Measurements from ENCODE around the gene LRRC4B. TPM values are rescaled to one million over a fixed set of nuclear protein-coding genes. Genes with fewer than 3 reads are reported as not detected.

LRRC4B gene
- total and polyA plus RNA-seq, 2 of the 13 experiments (the other 11 are each of a cell fraction or from before 2014, with no cell fraction given), result not detected

DNA sequence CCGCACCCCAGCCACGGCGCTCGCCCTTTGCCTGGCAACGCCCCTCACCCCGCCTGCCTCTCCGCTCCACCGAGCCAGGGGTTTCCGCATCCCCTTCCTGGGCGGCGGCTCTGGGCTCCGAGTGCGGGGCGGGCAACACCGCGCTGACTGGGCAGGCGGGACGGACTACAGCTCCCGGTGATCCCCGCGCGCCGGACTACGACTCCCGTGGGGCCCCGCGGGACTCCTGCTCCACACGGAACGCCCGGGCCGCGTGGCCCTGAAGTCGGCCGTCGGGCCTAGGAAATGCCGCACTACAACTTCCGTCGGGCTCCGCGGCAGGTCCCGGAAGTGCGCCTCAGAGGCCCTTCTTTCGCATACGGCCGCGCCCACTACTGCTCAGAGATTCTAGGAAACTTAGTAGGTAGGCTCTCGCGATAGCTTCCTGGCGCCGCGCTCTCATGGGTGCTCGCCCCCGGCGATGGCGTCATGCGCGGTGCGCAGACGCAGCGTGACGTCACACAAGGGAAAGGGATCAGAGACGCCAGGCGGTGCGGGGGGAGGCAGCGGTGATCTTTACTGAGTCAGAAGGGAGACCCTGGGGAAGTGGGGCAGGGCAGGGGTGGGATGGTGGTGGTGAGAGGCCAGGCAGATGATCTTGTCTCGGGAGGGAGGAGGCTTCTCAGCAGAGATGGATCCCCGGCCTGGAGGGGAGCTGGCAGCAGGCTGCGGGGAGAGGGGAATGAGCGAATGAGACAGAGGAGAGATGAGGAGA is 57.0 kb downstream of the LRRC4B start, which contains the start of gene JOSD2 (continued):
- peak; percentile 75 for TF ChIP-seq SPEN (CRISPR knock-in tag; IDR thresholded peaks at IDR 0.05; ENCODE audit: low read depth)
- TF ChIP-seq, protein P1, sequence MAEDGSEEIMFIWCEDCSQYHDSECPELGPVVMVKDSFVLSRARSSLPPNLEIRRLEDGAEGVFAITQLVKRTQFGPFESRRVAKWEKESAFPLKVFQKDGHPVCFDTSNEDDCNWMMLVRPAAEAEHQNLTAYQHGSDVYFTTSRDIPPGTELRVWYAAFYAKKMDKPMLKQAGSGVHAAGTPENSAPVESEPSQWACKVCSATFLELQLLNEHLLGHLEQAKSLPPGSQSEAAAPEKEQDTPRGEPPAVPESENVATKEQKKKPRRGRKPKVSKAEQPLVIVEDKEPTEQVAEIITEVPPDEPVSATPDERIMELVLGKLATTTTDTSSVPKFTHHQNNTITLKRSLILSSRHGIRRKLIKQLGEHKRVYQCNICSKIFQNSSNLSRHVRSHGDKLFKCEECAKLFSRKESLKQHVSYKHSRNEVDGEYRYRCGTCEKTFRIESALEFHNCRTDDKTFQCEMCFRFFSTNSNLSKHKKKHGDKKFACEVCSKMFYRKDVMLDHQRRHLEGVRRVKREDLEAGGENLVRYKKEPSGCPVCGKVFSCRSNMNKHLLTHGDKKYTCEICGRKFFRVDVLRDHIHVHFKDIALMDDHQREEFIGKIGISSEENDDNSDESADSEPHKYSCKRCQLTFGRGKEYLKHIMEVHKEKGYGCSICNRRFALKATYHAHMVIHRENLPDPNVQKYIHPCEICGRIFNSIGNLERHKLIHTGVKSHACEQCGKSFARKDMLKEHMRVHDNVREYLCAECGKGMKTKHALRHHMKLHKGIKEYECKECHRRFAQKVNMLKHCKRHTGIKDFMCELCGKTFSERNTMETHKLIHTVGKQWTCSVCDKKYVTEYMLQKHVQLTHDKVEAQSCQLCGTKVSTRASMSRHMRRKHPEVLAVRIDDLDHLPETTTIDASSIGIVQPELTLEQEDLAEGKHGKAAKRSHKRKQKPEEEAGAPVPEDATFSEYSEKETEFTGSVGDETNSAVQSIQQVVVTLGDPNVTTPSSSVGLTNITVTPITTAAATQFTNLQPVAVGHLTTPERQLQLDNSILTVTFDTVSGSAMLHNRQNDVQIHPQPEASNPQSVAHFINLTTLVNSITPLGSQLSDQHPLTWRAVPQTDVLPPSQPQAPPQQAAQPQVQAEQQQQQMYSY (CRISPR knock-in tag; IDR thresholded peaks at IDR 0.05), result no peak
- TF ChIP-seq, protein P2, sequence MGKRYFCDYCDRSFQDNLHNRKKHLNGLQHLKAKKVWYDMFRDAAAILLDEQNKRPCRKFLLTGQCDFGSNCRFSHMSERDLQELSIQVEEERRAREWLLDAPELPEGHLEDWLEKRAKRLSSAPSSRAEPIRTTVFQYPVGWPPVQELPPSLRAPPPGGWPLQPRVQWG (CRISPR knock-in tag; IDR thresholded peaks at IDR 0.05; ENCODE audit: borderline replicate concordance, low read depth), result no peak
- TF ChIP-seq, protein P3, sequence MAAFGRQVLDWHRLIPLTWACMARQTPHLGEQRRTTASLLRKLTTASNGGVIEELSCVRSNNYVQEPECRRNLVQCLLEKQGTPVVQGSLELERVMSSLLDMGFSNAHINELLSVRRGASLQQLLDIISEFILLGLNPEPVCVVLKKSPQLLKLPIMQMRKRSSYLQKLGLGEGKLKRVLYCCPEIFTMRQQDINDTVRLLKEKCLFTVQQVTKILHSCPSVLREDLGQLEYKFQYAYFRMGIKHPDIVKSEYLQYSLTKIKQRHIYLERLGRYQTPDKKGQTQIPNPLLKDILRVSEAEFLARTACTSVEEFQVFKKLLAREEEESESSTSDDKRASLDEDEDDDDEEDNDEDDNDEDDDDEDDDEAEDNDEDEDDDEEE (CRISPR knock-in tag; IDR thresholded peaks at IDR 0.05), result 0 out of 2 replicates have a peak, but pooled peaks have one; percentile 44
- TF ChIP-seq, protein P4, sequence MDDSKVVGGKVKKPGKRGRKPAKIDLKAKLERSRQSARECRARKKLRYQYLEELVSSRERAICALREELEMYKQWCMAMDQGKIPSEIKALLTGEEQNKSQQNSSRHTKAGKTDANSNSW (CRISPR knock-in tag; IDR thresholded peaks at IDR 0.05; ENCODE audit: borderline replicate concordance), result no peak
- TF ChIP-seq, protein P5, sequence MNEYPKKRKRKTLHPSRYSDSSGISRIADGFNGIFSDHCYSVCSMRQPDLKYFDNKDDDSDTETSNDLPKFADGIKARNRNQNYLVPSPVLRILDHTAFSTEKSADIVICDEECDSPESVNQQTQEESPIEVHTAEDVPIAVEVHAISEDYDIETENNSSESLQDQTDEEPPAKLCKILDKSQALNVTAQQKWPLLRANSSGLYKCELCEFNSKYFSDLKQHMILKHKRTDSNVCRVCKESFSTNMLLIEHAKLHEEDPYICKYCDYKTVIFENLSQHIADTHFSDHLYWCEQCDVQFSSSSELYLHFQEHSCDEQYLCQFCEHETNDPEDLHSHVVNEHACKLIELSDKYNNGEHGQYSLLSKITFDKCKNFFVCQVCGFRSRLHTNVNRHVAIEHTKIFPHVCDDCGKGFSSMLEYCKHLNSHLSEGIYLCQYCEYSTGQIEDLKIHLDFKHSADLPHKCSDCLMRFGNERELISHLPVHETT (CRISPR knock-in tag; conservative IDR thresholded peaks at IDR 0.05), result no peak
- no peak for TF ChIP-seq ZNF780A (CRISPR knock-in tag; IDR thresholded peaks at IDR 0.05)
- TF ChIP-seq, protein P6, sequence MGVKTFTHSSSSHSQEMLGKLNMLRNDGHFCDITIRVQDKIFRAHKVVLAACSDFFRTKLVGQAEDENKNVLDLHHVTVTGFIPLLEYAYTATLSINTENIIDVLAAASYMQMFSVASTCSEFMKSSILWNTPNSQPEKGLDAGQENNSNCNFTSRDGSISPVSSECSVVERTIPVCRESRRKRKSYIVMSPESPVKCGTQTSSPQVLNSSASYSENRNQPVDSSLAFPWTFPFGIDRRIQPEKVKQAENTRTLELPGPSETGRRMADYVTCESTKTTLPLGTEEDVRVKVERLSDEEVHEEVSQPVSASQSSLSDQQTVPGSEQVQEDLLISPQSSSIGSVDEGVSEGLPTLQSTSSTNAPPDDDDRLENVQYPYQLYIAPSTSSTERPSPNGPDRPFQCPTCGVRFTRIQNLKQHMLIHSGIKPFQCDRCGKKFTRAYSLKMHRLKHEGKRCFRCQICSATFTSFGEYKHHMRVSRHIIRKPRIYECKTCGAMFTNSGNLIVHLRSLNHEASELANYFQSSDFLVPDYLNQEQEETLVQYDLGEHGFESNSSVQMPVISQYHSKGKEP (CRISPR knock-in tag; IDR thresholded peaks at IDR 0.05), result no peak
- no peak for TF ChIP-seq ZNF773 (CRISPR knock-in tag; IDR thresholded peaks at IDR 0.05; ENCODE audit: borderline replicate concordance)
- TF ChIP-seq PHF20 (CRISPR knock-in tag; IDR thresholded peaks at IDR 0.05), result peak; percentile 52
- peak; percentile 68 for TF ChIP-seq SUZ12 (IDR thresholded peaks at IDR 0.05; ENCODE audit: low read depth, low read length)
- TF ChIP-seq MEIS1 (CRISPR knock-in tag; IDR thresholded peaks at IDR 0.05; ENCODE audit: borderline replicate concordance), result no peak
- TF ChIP-seq, protein P7, sequence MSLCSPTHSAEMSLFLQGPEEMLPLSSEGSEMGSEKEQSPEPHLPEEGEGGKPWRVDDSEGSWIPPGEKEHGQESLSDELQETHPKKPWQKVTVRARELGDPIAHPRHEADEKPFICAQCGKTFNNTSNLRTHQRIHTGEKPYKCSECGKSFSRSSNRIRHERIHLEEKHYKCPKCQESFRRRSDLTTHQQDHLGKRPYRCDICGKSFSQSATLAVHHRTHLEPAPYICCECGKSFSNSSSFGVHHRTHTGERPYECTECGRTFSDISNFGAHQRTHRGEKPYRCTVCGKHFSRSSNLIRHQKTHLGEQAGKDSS (CRISPR knock-in tag; IDR thresholded peaks at IDR 0.05; ENCODE audit: borderline replicate concordance, low read depth), result no peak
- TF ChIP-seq CHD4 (IDR thresholded peaks at IDR 0.05; ENCODE audit: borderline replicate concordance, low read length), result no peak
- TF ChIP-seq ZFYVE20 (CRISPR knock-in tag; IDR thresholded peaks at IDR 0.05; ENCODE audit: borderline replicate concordance, low read depth), result no peak
- no peak for TF ChIP-seq ZNF468 (CRISPR knock-in tag; IDR thresholded peaks at IDR 0.05)
- TF ChIP-seq GPN1 (CRISPR knock-in tag; IDR thresholded peaks at IDR 0.05; ENCODE audit: borderline replicate concordance), result no peak
- TF ChIP-seq, protein P8, sequence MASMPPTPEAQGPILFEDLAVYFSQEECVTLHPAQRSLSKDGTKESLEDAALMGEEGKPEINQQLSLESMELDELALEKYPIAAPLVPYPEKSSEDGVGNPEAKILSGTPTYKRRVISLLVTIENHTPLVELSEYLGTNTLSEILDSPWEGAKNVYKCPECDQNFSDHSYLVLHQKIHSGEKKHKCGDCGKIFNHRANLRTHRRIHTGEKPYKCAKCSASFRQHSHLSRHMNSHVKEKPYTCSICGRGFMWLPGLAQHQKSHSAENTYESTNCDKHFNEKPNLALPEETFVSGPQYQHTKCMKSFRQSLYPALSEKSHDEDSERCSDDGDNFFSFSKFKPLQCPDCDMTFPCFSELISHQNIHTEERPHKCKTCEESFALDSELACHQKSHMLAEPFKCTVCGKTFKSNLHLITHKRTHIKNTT (CRISPR knock-in tag; IDR thresholded peaks at IDR 0.05), result no peak

All from HepG2 (cell line).